ENCODE data around the gene FKBP11. TPM values are rescaled to one million over a fixed set of nuclear protein-coding genes. Genes with fewer than 3 reads are reported as not detected.

The FKBP11 gene
- total RNA-seq, 2 experiments from 2014 or later: 82.3 to 85.9 TPM

DNA sequence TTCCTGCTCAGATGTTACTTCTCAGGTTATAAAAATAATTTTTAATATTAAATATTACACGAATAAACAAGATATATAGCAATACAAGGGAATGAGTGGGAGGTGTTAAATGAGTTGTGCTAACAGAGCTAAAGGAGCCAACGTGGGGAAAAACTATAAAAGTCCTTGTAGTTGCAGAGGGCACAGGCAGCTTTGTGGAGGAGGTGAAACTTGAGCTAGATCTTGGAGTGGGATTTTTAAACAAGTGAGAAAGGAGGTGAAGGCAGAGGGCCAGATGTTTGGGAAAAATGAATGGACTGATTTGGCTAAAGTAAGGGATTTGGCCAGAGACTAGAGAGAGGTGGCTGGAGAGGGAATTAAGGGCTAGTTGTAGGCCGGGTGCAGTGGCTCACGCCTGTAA, 5.2 kb upstream of the FKBP11 start:
- DNase-seq: no peak
- Histone ChIP-seq H3K4me1 (ENCODE audit: insufficient read depth, low read length) (peaks cover 49% of the 10 kb centered on the region), H3K27ac (ENCODE audit: low read depth in 1 of 2, low read length in 2 of 2) (no peak overlapping the region), H3K4me3 (ENCODE audit: low read length) (no peak overlapping the region), H3K9me3 (ENCODE audit: control insufficient read depth in 1 of 2, insufficient read depth in 1 of 2, low read length in 2 of 2) (no peaks in the 10 kb centered on the region), H3K27me3 (ENCODE audit: control insufficient read depth in 1 of 2, insufficient read depth in 2 of 2, low read length in 2 of 2) (no peaks in the 10 kb centered on the region), H3K36me3 (ENCODE audit: insufficient read depth, low read length) (peaks cover 20% of the 10 kb centered on the region)
- H3K36me3 Mint-ChIP-seq (ENCODE audit: low read depth): peaks cover 44% of the 10 kb centered on the region
- TF ChIP-seq CTCF (IDR thresholded peaks at IDR 0.05): no peak
- ChIA-PET CTCF (interaction anchor here (0.9 to 1.5 kb wide), 4 partner anchors 23 to 162 kb away, joined by 3 to 6 read pairs (median 3); no protein-coding TSS in a partner anchor), POLR2A (interaction anchor here (0.8 to 1.7 kb wide), 3 partner anchors 12 to 79 kb away, joined by 3 to 7 read pairs (median 3); partner anchors contain the start of gene DDX23)
- no peak overlapping the region for H3K27ac Mint-ChIP-seq
- no peak overlapping the region for H3K4me3 Mint-ChIP-seq
- intact Hi-C loops (cut with DNase I, micrococcal nuclease): no loop called here
- H3K9me3 Mint-ChIP-seq: no peaks in the 10 kb centered on the region
- no peak for ATAC-seq (ENCODE audit: poor library complexity)
- H3K4me1 Mint-ChIP-seq (ENCODE audit: low read depth): peaks cover 51% of the 10 kb centered on the region
- H3K27me3 Mint-ChIP-seq: no peaks in the 10 kb centered on the region

- peaks cover 51% of the 10 kb centered on the region for H3K4me1 Mint-ChIP-seq (ENCODE audit: low read depth)
- H3K36me3 ChIP-seq (ENCODE audit: insufficient read depth, low read length): peaks cover 20% of the 10 kb centered on the region
- no peak for TF ChIP-seq CTCF (IDR thresholded peaks at IDR 0.05)
- H3K4me1 ChIP-seq (ENCODE audit: insufficient read depth, low read length): peaks cover 42% of the 10 kb centered on the region
- no peaks in the 10 kb centered on the region for H3K27me3 ChIP-seq (ENCODE audit: control insufficient read depth in 1 of 2, insufficient read depth in 2 of 2, low read length in 2 of 2)
- POLR2A ChIA-PET: interaction anchor here (0.9 to 1.7 kb wide), 2 partner anchors 11 to 77 kb away, joined by 3 to 7 read pairs; no protein-coding TSS in a partner anchor
- H3K9me3 ChIP-seq (ENCODE audit: control insufficient read depth in 1 of 2, insufficient read depth in 1 of 2, low read length in 2 of 2): no peaks in the 10 kb centered on the region
- H3K9me3 Mint-ChIP-seq: no peaks in the 10 kb centered on the region
- intact Hi-C loops (cut with DNase I, micrococcal nuclease): no loop called here
- no peaks in the 10 kb centered on the region for H3K27me3 Mint-ChIP-seq
- peak overlapping the region; percentile 49 for H3K4me3 Mint-ChIP-seq
- H3K27ac ChIP-seq (ENCODE audit: low read depth in 1 of 2, low read length in 2 of 2): no peak overlapping the region
- no peak overlapping the region for H3K4me3 ChIP-seq (ENCODE audit: low read length)
- DNase-seq: no peak
- ATAC-seq (ENCODE audit: poor library complexity): no peak
- CTCF ChIA-PET: interaction anchor here (1.1 to 1.5 kb wide), 2 partner anchors 58 to 163 kb away, joined by 3 to 6 read pairs; no protein-coding TSS in a partner anchor
- peaks cover 43% of the 10 kb centered on the region for H3K36me3 Mint-ChIP-seq (ENCODE audit: low read depth)
- H3K27ac Mint-ChIP-seq: no peak overlapping the region
Observed at GRCh38 chr12:48929551-48929950, 4.3 kb upstream of the FKBP11 start.

DNA sequence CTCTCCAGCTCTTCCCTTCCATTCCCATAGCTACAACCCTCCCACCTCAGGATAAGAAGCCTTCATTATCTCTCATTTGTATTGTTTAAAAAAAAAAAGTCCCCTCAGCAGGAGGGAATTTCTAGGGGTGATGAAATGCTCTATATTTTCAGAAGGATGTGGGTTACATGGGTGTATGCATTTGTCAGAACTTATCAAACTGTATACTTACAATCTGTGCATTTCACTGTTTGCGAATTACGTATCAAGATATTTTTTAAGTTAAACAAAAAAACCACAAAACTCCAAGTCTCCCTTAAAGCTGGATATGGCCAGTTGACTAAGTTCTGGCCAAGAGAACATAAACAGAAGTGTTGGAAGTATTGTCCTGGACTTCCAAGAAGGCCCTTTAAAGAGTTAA, 2.0 kb upstream of the FKBP11 start:
- DNase-seq (peak in 1 of 14 experiments; percentile 27), ATAC-seq (ENCODE audit: poor library complexity) (no peak)
- Histone ChIP-seq H3K27ac (ENCODE audit: low read depth in 1 of 2, low read length in 2 of 2) (no peak overlapping the region), H3K27me3 (ENCODE audit: control insufficient read depth in 1 of 2, insufficient read depth in 2 of 2, low read length in 2 of 2) (no peaks in the 10 kb centered on the region), H3K9me3 (ENCODE audit: control insufficient read depth in 1 of 2, insufficient read depth in 1 of 2, low read length in 2 of 2) (no peaks in the 10 kb centered on the region), H3K4me1 (ENCODE audit: insufficient read depth, low read length) (peaks cover 39% of the 10 kb centered on the region), H3K36me3 (ENCODE audit: insufficient read depth, low read length) (peaks cover 29% of the 10 kb centered on the region), H3K4me3 (ENCODE audit: low read length) (no peak overlapping the region)
- no peak for TF ChIP-seq CTCF (IDR thresholded peaks at IDR 0.05)
- intact Hi-C loops (cut with DNase I, micrococcal nuclease): no loop called here
- Mint-ChIP-seq H3K9me3 (no peaks in the 10 kb centered on the region), H3K4me1 (ENCODE audit: low read depth) (peaks cover 50% of the 10 kb centered on the region), H3K27ac (peak overlapping the region; percentile 69), H3K4me3 (peak overlapping the region; percentile 81), H3K27me3 (no peaks in the 10 kb centered on the region), H3K36me3 (ENCODE audit: low read depth) (peaks cover 49% of the 10 kb centered on the region)
- ChIA-PET POLR2A (interaction anchor here (1.1 kb wide), 1 partner anchor 24 kb away, joined by 4 read pairs; a partner anchor contains a TSS), CTCF (interaction anchor here (0.7 to 1.1 kb wide), 3 partner anchors 9 to 113 kb away, joined by 3 read pairs; a partner anchor contains a TSS)

All from CD4-positive, alpha-beta T cell (primary cell).